NCI-H1417 (cell line): Measurements from ENCODE around the gene ATXN2L.
"Not testable (repeated sequence)": the region's sequence is repeated elsewhere in the genome, so short reads cannot be mapped to it uniquely, and the experiment has no call there.

Experiments
- DNase-seq, 3 experiments: peaks; one replicate each; lab custom pipeline; 2025; lab: John Stamatoyannopoulos, UW

ATXN2L gene, protein sequence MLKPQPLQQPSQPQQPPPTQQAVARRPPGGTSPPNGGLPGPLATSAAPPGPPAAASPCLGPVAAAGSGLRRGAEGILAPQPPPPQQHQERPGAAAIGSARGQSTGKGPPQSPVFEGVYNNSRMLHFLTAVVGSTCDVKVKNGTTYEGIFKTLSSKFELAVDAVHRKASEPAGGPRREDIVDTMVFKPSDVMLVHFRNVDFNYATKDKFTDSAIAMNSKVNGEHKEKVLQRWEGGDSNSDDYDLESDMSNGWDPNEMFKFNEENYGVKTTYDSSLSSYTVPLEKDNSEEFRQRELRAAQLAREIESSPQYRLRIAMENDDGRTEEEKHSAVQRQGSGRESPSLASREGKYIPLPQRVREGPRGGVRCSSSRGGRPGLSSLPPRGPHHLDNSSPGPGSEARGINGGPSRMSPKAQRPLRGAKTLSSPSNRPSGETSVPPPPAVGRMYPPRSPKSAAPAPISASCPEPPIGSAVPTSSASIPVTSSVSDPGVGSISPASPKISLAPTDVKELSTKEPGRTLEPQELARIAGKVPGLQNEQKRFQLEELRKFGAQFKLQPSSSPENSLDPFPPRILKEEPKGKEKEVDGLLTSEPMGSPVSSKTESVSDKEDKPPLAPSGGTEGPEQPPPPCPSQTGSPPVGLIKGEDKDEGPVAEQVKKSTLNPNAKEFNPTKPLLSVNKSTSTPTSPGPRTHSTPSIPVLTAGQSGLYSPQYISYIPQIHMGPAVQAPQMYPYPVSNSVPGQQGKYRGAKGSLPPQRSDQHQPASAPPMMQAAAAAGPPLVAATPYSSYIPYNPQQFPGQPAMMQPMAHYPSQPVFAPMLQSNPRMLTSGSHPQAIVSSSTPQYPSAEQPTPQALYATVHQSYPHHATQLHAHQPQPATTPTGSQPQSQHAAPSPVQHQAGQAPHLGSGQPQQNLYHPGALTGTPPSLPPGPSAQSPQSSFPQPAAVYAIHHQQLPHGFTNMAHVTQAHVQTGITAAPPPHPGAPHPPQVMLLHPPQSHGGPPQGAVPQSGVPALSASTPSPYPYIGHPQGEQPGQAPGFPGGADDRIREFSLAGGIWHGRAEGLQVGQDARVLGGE

GRCh38 chr16:28822520-28823290 is at the start of gene ATXN2L:
TSS of gene ATXN2L (plus strand) at chr16:28822999. CDS start at chr16:28823260, 261 bp downstream.
- DNase-seq: peak; percentile 86 to 97 (median 95)

DNA sequence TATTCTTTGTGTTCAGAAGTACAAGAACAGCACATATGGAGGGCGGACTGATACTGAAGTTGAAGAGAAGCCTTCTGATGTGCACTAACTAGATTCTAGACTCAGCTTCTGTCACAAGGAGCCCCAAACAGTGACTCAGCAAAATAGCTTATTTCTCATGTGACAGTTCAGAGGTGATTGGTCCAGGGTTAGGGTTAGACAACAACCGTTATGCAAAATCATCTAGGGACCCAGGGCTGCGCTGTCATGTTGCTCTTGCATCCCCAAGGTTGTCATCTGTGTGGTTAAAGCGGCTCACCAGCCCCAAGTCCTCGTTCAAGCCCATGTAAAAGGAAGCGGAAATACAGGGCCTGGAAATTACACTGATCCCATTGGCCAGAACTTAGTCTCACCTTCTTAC is 41.1 kb upstream of the ATXN2L start:
- not testable (repeated sequence) for DNase-seq

DNA sequence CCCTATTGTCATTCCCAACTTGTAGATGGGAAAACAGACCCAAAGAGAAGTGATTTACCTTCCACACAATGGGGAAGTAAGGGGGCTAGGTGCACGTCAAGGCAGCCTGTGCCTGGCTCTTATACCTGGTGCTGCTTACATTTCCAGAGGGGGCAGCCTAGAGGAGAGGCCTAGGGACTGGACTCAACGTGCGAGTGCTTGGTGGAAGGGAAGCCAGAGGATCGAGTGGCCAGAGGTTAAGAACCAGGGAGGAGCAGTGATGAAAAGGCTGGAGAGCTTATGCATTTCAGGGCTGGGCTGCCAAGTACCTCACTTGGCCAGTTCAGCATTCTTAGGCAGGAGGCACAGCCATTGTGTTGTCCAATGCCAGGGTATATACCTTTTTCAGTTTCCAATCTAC is 40.4 kb upstream of the ATXN2L start:
- DNase-seq: not testable (repeated sequence)

- DNase-seq: not testable (repeated sequence)
Observed at GRCh38 chr16:28802235-28803019, 20.4 kb upstream of the ATXN2L start.

DNA sequence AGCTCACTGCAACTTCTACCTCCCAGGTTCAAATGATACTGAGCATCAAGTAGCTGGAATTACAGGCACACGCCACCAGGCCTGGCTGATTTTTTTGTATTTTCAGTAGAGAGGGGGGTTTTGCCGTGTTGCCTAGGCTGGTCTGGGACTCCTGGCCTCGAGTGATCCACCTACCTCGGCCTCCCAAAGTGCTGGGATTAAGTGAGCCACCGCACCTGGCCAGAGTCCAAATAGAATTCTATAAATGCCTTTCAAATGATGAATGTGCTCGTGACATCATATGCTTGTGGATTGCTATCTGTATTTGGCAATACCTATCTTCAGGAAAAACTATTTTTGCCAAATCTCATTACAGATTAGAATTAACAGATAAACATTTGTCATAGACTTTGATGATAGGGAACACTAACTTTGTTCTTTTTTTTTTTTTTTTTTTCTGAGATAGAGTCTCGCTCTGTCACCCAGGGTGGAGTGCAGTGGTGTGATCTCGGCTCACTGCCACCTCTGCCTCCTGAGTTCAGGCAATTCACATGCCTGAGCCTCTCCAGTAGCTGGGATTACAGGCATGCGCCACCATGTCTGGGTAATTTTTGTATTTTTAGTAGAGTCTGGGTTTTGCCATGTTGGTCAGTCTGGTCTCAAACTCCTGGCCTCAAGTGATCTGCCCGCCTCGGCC is 15.2 kb upstream of the ATXN2L start:
- DNase-seq: not testable (repeated sequence)

DNA sequence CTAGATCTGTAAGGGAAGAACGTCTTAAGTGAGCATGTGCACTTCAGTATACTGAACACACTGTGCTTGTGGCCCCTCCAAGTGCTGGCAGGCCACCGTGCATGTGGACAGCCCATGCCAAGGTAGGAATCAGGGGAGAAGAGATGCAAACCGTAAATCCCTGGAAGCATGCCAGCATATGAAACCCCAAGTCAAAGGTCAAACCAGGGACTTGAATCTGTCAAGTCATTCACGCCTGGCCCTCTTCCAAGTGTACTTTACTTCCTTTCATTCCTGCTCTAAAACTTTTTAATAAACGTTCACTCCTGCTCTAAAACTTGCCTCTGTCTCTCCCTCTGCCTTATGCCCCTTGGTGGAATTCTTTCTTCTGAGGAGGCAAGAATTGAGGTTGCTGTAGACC is 2.8 kb upstream of the ATXN2L start:
- DNase-seq: no peak

DNA sequence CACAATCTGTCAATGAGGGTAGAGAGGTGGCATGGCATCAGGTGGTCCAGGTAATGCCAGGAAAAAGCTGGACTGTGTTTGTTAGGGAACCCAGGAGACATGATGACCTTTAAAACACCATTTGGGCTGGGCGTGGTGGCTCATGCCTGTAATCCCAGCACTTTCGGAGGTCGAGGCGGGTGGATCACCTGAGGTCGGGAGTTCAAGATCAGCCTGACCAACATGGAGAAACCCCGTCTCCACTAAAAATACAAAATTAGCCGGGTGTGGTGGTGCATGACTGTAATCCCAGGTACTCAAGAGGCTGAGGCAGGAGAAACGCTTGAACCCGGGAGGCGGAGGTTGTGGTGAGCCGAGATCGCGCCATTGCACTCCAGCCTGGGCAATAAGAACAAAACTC is 2.3 kb upstream of the ATXN2L start:
- not testable (repeated sequence) for DNase-seq

DNA sequence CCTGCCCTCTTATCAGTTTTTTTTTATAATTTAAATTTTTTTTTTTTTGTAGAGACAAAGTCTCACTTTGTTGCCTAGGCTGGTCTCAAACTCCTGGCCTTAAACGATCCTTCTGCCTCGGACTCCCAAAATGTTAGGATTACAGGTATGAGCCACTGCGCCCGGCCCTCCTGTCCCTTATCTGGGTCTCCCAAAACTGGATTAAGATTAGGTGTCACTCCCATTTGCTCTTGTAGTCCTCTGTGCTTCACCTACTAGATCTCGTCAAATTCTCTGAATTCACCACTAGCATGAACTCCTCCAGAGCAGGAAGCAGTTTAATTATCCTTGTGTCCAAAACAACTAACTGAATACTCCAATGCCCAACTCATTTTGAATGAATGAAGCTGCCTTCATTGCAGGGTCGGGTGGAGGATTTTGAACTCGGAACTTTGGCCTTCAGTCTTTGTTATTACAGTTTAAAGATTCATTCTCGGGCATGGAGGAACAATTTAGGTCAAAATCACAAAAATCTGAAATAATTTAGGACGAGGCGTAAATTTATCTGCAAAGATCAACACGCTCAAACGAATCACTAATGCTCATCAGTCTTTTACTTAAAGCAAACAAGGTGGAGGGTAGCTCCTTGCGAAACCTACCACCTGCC is 802 bp upstream of the ATXN2L start:
- peak in 2 of 3 experiments; percentile 7 to 67 for DNase-seq

DNA sequence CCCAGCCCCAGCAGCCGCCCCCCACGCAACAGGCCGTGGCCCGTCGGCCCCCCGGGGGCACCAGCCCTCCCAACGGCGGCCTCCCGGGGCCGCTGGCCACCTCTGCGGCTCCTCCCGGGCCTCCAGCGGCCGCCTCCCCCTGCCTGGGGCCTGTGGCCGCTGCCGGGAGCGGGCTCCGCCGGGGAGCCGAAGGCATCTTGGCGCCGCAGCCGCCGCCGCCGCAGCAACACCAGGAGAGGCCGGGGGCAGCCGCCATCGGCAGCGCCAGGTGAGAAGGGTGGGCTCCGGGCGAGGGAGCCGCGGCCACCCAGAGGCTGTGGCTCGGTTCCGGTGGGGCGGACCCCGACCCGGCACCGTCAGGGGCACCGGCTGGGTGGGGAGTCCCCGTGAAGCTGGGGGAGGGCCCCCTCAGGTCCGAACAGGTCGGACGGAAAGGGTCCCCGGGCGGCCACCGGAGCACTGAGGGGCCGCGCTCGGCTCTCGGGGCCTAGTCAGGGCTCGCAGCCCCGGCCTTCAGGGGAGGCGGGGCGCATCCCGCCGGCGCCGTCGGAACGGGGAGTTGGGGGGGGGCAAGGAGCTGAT is 583 bp downstream of the ATXN2L start:
- no peak for DNase-seq

- DNase-seq: peak; percentile 83 to 98 (median 98)
Observed at GRCh38 chr16:28823873-28824716, 1.3 kb downstream of the ATXN2L start.

DNA sequence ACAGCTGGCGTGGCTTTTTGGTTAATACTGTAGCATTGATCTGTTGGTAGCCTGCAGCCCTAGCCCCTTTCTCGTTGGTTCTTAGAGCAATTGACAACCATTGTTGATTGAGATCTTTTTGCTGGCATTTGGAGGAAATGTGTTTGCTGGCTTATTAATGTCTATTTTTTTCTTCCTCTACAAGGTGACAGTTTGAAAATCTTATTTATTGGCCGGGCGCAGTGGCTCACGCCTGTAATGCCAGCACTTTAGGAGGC is 1.8 kb downstream of the ATXN2L start:
- no peak for DNase-seq

- DNase-seq: no peak
Observed at GRCh38 chr16:28826141-28826540, 3.3 kb downstream of the ATXN2L start.

DNA sequence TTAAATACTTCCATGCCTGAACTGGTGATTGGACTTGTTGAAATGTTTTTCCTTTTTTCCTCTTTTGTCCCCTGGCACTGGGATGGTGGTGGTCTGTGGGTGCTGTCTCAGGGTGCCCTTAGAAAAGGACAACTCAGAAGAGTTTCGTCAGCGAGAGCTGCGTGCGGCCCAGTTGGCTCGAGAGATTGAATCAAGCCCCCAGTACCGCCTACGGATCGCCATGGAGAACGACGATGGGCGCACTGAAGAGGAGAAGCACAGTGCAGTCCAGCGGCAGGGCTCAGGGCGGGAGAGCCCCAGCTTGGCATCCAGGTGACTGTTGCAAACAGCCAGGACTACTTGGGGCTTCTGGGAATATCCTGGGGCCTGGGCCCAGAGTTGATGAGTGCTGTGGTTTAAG is 6.9 kb downstream of the ATXN2L start:
- DNase-seq: no peak

DNA sequence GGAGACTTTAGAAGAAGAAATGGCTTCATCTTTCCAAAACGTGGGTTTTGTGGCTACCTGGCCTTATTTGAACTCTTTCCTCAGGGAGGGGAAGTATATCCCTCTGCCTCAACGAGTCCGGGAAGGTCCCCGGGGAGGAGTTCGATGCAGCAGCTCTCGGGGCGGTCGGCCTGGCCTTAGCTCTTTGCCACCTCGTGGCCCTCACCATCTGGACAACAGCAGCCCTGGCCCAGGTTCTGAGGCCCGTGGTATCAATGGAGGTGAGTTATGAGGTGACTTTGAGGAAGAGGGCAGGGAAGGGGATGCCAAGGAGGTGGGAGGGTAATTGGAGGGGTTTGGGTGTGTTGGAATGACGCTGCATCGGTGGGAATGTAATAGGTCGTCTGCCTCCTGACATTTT is 7.7 kb downstream of the ATXN2L start:
- DNase-seq: no peak

DNA sequence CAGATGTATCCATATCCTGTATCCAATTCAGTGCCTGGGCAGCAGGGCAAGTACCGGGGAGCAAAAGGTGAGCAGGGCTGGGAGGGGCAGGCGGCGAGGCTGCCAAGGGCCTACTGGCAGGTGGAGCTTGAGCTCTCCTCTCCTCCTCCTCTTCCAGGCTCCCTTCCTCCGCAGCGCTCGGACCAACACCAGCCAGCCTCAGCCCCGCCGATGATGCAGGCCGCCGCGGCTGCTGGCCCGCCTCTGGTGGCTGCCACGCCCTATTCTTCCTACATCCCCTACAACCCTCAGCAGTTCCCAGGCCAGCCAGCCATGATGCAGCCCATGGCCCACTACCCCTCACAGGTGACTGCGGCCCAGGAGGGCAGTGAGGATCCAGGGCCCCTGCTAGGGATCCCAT is 11.6 kb downstream of the ATXN2L start:
- DNase-seq: no peak

DNA sequence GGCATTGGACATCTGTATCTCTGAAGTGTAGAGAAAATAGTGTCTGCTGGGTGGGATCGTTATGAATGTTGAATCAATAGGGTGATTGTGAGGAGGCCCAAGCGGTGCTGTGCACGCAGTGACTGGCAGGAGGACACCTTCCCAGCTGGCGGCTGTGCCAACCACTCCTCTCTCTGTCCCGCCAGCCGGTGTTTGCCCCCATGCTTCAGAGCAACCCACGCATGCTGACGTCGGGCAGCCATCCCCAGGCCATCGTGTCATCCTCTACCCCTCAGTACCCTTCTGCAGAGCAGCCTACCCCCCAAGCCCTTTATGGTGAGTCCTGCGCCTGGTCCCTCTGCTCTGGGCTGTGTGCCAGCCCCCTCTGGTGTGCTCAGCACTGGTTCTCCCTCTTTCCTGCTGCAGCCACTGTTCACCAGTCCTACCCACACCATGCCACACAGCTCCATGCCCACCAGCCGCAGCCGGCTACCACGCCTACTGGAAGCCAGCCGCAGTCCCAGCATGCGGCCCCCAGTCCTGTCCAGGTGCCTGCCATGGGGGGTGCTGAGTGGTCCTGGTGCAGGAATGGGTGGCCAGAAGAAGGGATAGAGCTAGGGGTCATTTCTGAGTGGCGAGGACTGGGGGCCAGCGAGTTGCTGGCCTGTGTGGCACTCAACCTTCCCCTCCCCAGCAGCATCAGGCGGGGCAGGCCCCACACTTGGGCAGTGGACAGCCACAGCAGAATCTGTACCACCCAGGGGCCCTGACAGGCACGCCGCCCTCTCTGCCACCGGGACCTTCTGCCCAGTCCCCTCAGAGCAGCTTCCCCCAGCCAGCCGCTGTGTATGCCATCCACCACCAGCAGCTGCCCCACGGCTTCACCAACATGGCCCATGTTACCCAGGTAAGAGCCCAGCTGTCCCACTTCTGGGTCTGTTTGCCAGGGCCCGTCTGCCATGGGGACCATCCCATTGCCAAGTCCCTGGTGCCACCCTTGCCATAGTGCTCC is 12.4 kb downstream of the ATXN2L start:
- DNase-seq: no peak
